Tibial nerve (tissue), 4 donors: Measurements from ENCODE around the gene MDFI. TPM values are rescaled to one million over a fixed set of nuclear protein-coding genes. Genes with fewer than 3 reads are reported as not detected.

Experiments
- DNase-seq, 2 donors: peaks; one replicate each; pipeline ENCODE4 v3.0.0-alpha.2; 2019; ENCODE audit warnings: low spot score in 2 of 2
- H3K27ac ChIP-seq, 4 donors: fragments of 200-600 bp; sonication (generic) in 3 of 4; one replicate each; pipeline ENCODE4 v1.5.1; 2017 to 2019; ENCODE audit warnings: mild to moderate bottlenecking in 1 of 4
- H3K27me3 ChIP-seq, 2 donors: fragments of 200-600 bp; sonication (generic) in 1 of 2; one replicate each; pipeline versions ENCODE4 v1.5.1 to v1.6.0; 2017 to 2019
- H3K36me3 ChIP-seq, 3 donors: fragments of 200-600 bp; sonication (generic); one replicate each; pipeline ENCODE4 v1.5.1; 2018 to 2019
- H3K4me1 ChIP-seq, 4 donors: fragments of 200-600 bp; sonication (generic) in 3 of 4; one replicate each; pipeline ENCODE4 v1.5.1; 2017 to 2019
- H3K4me3 ChIP-seq, 4 donors: fragments of 200-600 bp; sonication (generic) in 3 of 4; one replicate each; pipeline ENCODE4 v1.5.1; 2017 to 2019; ENCODE audit warnings: mild to moderate bottlenecking in 1 of 4, moderate library complexity in 1 of 4
- H3K9me3 ChIP-seq, 4 donors: fragments of 200-600 bp; sonication (generic) in 3 of 4; one replicate each; pipeline ENCODE4 v1.5.1; 2017 to 2019
- EP300 ChIP-seq, 2 donors: sonication (generic); formaldehyde crosslinking; IDR thresholded peaks; one replicate each; pipeline ENCODE4 v1.6.1; 2017; ENCODE audit warnings: antibody characterized with exemption in 2 of 2, mild to moderate bottlenecking in 1 of 2
- POLR2A ChIP-seq, 2 donors: fragments of 450-650 bp; IDR thresholded peaks; one replicate each; pipeline ENCODE4 v1.6.1; 2017; ENCODE audit warnings: antibody characterized with exemption in 2 of 2, mild to moderate bottlenecking in 2 of 2, moderate library complexity in 2 of 2
- WGBS, 2 donors: methylation state at CpG; one replicate each; pipeline ENCODE4 v1.1.5; 2018; 5-methylcytosine and 5-hydroxymethylcytosine counted together
- total RNA-seq, 4 donors: library from RNA; depleted of rRNA; stranded (reverse); fragments of >200 nt; gene quantifications; one replicate each; pipeline ENCODE4 v1.1.0, GENCODE V29; 2016
- TF ChIP-seq, protein P1 (sequence below), 5 experiments: fragments of 200-600 bp in 3 of 5; fragments of 450-650 bp in 2 of 5; sonication (generic) in 3 of 5; IDR thresholded peaks; one replicate each; pipeline ENCODE4 v1.5.1; 2016 to 2019; ENCODE audit warnings: antibody characterized with exemption in 5 of 5, mild to moderate bottlenecking in 3 of 5, moderate library complexity in 2 of 5

Gene MDFI
- total RNA-seq, 4 donors from 2014 or later = 13.5 to 31.8 (median 20.7) TPM

DNA sequence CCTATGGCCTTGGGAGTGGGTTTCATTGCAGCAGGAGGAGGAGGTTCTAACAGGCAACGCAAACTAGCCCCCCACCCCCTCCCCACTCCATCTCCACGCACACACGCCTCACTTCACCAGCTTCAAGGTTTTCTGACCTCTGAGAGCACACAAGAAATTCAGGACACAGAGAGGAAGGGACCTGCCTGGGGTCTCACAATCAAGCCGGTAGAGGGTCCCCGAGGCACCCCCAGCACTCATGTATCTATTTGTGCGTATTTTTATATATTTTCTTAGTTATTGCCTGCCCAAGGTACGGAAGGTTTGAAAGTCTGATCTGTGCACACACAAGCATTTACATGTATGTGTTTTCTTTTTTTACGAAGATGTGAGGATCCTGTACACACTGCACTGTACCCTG is 16.9 kb downstream of the MDFI start:
- TF ChIP-seq, protein P1, sequence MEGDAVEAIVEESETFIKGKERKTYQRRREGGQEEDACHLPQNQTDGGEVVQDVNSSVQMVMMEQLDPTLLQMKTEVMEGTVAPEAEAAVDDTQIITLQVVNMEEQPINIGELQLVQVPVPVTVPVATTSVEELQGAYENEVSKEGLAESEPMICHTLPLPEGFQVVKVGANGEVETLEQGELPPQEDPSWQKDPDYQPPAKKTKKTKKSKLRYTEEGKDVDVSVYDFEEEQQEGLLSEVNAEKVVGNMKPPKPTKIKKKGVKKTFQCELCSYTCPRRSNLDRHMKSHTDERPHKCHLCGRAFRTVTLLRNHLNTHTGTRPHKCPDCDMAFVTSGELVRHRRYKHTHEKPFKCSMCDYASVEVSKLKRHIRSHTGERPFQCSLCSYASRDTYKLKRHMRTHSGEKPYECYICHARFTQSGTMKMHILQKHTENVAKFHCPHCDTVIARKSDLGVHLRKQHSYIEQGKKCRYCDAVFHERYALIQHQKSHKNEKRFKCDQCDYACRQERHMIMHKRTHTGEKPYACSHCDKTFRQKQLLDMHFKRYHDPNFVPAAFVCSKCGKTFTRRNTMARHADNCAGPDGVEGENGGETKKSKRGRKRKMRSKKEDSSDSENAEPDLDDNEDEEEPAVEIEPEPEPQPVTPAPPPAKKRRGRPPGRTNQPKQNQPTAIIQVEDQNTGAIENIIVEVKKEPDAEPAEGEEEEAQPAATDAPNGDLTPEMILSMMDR (IDR thresholded peaks at IDR 0.05) = no peak
- Histone ChIP-seq H3K9me3 (no peaks in the 10 kb centered on the region), H3K4me3 (no peak overlapping the region), H3K27ac (no peak overlapping the region), H3K4me1 (peaks cover 0 to 9% (median 0%) of the 10 kb centered on the region in 4 donors), H3K36me3 (no peaks in the 10 kb centered on the region), H3K27me3 (peaks cover 0 to 11% of the 10 kb centered on the region in 2 donors)
- DNase-seq = no peak
- WGBS, 2 donors = 83 to 89% methylated on average over 7 to 8 of the region's 8 CpGs

DNA sequence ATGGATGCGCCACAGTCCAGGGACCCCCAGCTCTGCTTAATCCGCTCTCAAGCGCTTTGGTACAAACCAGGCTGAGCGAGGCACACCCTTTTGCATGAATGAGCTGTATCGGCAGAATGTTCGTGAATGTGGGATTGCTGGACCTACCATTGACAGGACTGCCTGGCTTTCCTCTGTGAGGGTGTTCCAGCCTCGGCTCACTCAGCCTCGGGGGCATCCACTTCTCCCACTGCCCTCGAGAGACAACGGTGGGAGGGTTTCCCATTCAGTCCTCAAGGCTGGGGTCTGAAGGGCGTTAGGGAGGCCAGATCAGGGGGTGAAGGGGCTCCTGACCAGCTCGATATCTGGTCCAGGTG is 17.4 kb downstream of the MDFI start:
- Histone ChIP-seq H3K27ac (no peak overlapping the region), H3K36me3 (no peaks in the 10 kb centered on the region), H3K4me1 (peaks cover 0 to 9% (median 0%) of the 10 kb centered on the region in 4 donors), H3K9me3 (no peaks in the 10 kb centered on the region), H3K4me3 (no peak overlapping the region), H3K27me3 (peaks cover 0 to 11% of the 10 kb centered on the region in 2 donors)
- 46 to 60% methylated on average over 12 of the region's 12 CpGs for WGBS, 2 donors
- DNase-seq = no peak
- TF ChIP-seq, protein P1 (IDR thresholded peaks at IDR 0.05) = no peak
- TF ChIP-seq POLR2A (IDR thresholded peaks at IDR 0.05) (no peak), EP300 (IDR thresholded peaks at IDR 0.05) (no peak)

DNA sequence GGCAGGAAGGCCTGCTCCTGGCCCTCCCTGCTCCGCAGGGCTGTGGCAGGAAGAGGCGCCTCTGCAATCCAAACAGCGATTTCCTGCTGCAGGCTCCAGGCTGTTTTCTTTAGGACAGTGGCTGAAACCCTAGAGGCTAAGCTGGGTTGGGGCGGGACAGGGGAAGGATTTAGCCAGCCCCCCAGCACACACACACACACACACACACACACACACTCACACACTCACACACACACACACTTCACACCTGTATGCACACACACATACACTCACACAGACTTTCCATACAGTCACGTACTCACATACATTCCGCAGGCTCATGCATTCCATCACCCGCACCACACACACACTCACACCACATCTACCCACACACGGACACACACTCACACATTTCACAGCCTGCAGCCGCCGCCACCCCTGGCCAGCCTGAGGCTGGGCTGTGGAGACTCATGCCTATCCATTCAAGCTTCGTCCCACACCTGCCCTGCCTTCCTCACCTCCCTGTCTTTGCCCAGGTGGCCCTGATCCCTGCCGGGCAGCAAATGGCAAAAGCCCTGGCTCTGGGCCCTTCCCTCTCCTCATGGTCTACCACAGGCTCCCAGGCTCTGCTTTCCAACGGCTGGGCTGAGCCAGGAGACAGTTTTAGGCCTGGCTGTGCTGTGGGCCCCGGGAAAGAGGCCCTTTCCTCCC is 17.9 kb downstream of the MDFI start:
- 42 to 59% methylated on average over 12 to 14 of the region's 14 CpGs for WGBS, 2 donors
- H3K27ac ChIP-seq = no peak overlapping the region

DNA sequence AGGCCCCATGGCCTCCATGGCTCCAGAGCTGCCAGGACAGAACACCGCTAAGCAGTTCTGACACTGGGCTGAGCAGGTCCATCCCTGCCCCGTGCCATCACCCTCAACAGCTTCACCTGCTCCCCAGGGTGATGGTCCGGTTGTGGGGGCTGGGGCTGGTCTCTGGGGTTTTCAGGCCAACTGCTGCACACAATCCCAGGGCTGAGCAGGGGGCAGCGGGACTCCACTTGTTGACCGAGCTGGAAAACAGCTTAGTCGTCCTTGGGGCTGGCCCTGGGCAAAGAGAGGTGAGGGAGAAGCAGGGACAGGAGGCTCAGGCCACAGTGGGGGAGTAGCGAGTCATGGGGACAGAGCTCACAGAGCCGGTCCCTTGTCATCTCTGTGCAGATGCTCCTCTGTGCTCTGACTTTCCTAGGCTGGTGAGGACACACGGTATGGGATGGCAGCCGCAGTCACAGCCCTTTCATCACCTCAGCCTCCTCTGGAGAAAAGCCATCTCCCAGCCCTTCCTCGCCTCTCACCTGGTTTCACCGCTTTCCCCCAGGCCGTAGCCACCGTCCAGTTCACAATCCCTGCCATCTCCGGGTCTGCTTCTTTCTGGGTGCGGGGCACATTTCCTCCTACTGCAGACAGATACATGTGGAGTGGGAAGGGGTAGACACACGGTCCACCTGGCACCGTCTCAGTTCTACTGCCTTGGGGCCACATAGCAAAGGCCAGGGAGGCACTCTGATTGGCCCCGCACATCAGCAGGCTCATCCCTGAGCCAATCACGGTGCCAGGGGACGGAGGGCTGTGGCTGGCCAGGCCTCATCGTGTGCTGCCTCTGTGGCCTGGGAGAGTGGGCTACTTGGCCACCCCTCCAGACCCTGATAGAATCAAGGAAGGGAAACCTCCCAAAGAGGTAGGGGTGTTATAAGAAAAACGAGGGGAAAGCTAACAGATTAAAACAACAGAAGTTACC is 19.1 kb downstream of the MDFI start:
- DNase-seq = no peak
- TF ChIP-seq POLR2A (IDR thresholded peaks at IDR 0.05) (no peak), EP300 (IDR thresholded peaks at IDR 0.05) (no peak)
- TF ChIP-seq, protein P1 (IDR thresholded peaks at IDR 0.05) = no peak
- Histone ChIP-seq H3K4me3 (no peak overlapping the region), H3K4me1 (peaks cover 0 to 9% (median 0%) of the 10 kb centered on the region in 4 donors), H3K27ac (no peak overlapping the region), H3K36me3 (no peaks in the 10 kb centered on the region), H3K9me3 (no peaks in the 10 kb centered on the region), H3K27me3 (peaks cover 0 to 11% of the 10 kb centered on the region in 2 donors)
- 81 to 83% methylated on average over 22 to 23 of the region's 23 CpGs for WGBS, 2 donors

More for the DNA sequence above, 17.9 kb downstream of the MDFI start:
- Histone ChIP-seq H3K4me3 (no peak overlapping the region), H3K9me3 (no peaks in the 10 kb centered on the region), H3K4me1 (peaks cover 0 to 9% (median 0%) of the 10 kb centered on the region in 4 donors), H3K36me3 (no peaks in the 10 kb centered on the region), H3K27me3 (peaks cover 0 to 11% of the 10 kb centered on the region in 2 donors)
- TF ChIP-seq, protein P1 (IDR thresholded peaks at IDR 0.05) = no peak
- TF ChIP-seq EP300 (IDR thresholded peaks at IDR 0.05) (no peak), POLR2A (IDR thresholded peaks at IDR 0.05) (no peak)
- DNase-seq = no peak

DNA sequence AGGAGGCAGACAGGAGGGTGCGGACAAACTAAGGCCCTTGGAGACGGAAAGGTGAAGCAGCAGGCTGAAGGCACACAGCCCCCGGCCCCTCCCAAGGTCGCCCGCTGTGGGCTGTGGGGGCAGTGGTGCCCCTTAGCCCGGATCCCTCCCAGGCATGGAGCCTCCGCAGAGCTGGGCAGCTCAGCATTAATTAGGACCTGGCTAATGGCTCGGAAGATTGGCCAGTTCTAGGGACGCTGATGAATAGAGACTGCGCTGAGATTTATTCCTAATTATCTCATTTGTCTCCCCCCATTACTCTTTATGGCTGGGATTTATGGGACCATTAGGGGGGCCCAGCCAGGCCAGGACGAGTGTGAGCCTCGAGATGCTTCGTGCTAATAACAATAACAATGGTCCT is 20.4 kb downstream of the MDFI start:
- no peak overlapping the region for H3K4me3 ChIP-seq
- DNase-seq = no peak
- no peaks in the 10 kb centered on the region for H3K36me3 ChIP-seq
- 72 to 75% methylated on average over 13 of the region's 13 CpGs for WGBS, 2 donors
- peaks cover 0 to 11% of the 10 kb centered on the region in 2 donors for H3K27me3 ChIP-seq
- H3K9me3 ChIP-seq = no peaks in the 10 kb centered on the region
- H3K27ac ChIP-seq = no peak overlapping the region
- TF ChIP-seq EP300 (IDR thresholded peaks at IDR 0.05) (no peak), POLR2A (IDR thresholded peaks at IDR 0.05) (no peak)
- TF ChIP-seq, protein P1 (IDR thresholded peaks at IDR 0.05) = no peak
- H3K4me1 ChIP-seq = peaks cover 0 to 9% (median 0%) of the 10 kb centered on the region in 4 donors
